GM23338 (cell line): ENCODE measurements around the gene OST4. TPM values are rescaled to one million over a fixed set of nuclear protein-coding genes. Genes with fewer than 3 reads are reported as not detected.

ENCODE experiments used
- ATAC-seq: fragments of 200-7000 bp; cut with Tn5 transposase; 3 replicates; pipeline ENCODE4 v1.9.1; 2020
- DNase-seq: peaks from one replicate; pipeline ENCODE4 v3.0.0-alpha.2; 2015; ENCODE audit warnings: low spot score
- H2AFZ ChIP-seq: fragments of 200-600 bp; sonication (generic); 2 replicates; pipeline ENCODE4 v1.8.0; 2016; ENCODE audit warnings: antibody characterized with exemption, mild to moderate bottlenecking, moderate library complexity
- H3F3A ChIP-seq: fragments of 200-600 bp; sonication (generic); replicated peaks from 2 replicates; pipeline ENCODE4 v1.8.0; 2017; ENCODE audit warnings: antibody characterized with exemption, mixed run types, low read depth
- H3K27ac ChIP-seq: fragments of 200-600 bp; sonication (generic); 2 replicates; pipeline ENCODE4 v1.6.1; 2016; ENCODE audit warnings: low read depth
- H3K27me3 ChIP-seq: fragments of 200-600 bp; sonication (generic); 2 replicates; pipeline ENCODE4 v1.8.0; 2016; ENCODE audit warnings: mild to moderate bottlenecking, mixed run types, moderate library complexity; ENCODE audit not compliant: insufficient read depth
- H3K36me3 ChIP-seq: fragments of 200-600 bp; sonication (generic); 2 replicates; pipeline ENCODE4 v1.8.0; 2016; ENCODE audit warnings: mild to moderate bottlenecking; ENCODE audit not compliant: insufficient read depth
- H3K4me1 ChIP-seq: fragments of 200-600 bp; sonication (generic); 2 replicates; pipeline ENCODE4 v1.8.0; 2016; ENCODE audit warnings: mild to moderate bottlenecking, moderate library complexity; ENCODE audit not compliant: insufficient read depth
- H3K4me2 ChIP-seq: fragments of 200-600 bp; sonication (generic); 2 replicates; pipeline ENCODE4 v1.7.1; 2017; ENCODE audit warnings: mixed run types
- H3K4me3 ChIP-seq: fragments of 200-600 bp; sonication (generic); 2 replicates; pipeline ENCODE4 v1.6.1; 2016; ENCODE audit warnings: mixed run types
- H3K79me2 ChIP-seq: fragments of 200-600 bp; sonication (generic); replicated peaks from 2 replicates; pipeline ENCODE4 v1.8.0; 2017; ENCODE audit warnings: mild to moderate bottlenecking; ENCODE audit not compliant: insufficient read depth
- H3K9me2 ChIP-seq: fragments of 200-600 bp; sonication (generic); 2 replicates; pipeline ENCODE4 v1.8.0; 2017; ENCODE audit not compliant: insufficient read depth
- H4K20me1 ChIP-seq: fragments of 200-600 bp; sonication (generic); replicated peaks from 2 replicates; pipeline ENCODE4 v1.8.0; 2017; ENCODE audit warnings: mild to moderate bottlenecking; ENCODE audit not compliant: insufficient read depth
- H3K27ac Mint-ChIP-seq: 2 replicates; pipeline ENCODE4 v1.8.0; 2020; ENCODE audit warnings: inconsistent platforms, mild to moderate bottlenecking, moderate library complexity, mixed read lengths
- H3K27me3 Mint-ChIP-seq: 3 replicates; pipeline ENCODE4 v1.8.0; 2022; ENCODE audit warnings: low read depth, mild to moderate bottlenecking, moderate library complexity, mixed read lengths, inconsistent platforms; ENCODE audit not compliant: insufficient read depth, poor library complexity
- H3K36me3 Mint-ChIP-seq: 3 replicates; pipeline ENCODE4 v1.8.0; 2021; ENCODE audit warnings: low read depth, mild to moderate bottlenecking, inconsistent platforms, moderate library complexity, mixed read lengths
- H3K4me1 Mint-ChIP-seq: 3 replicates; pipeline ENCODE4 v1.8.0; 2020; ENCODE audit warnings: mild to moderate bottlenecking, inconsistent platforms, mixed read lengths
- H3K4me3 Mint-ChIP-seq: 3 replicates; pipeline ENCODE4 v1.8.0; 2021; ENCODE audit warnings: moderate library complexity, mild to moderate bottlenecking, inconsistent platforms, mixed read lengths
- H3K9me3 Mint-ChIP-seq: 3 replicates; pipeline ENCODE4 v1.8.0; 2020; ENCODE audit warnings: moderate library complexity, mild to moderate bottlenecking, inconsistent platforms, mixed read lengths
- CREB1 ChIP-seq: fragments of 250-450 bp; sonication (Bioruptor Pico); IDR thresholded peaks from 2 replicates; pipeline ENCODE4 v1.5.0; 2020; ENCODE audit warnings: low read depth, mild to moderate bottlenecking, moderate library complexity
- CTCF ChIP-seq, 2 experiments: fragments of 200-600 bp in 1 of 2; sonication (generic) in 1 of 2; conservative IDR thresholded peaks; 2 replicates each; pipeline versions ENCODE4 v1.5.1 to v1.6.1; 2016 to 2017; ENCODE audit warnings: antibody characterized with exemption in 2 of 2, low read depth in 2 of 2, mild to moderate bottlenecking in 2 of 2, moderate library complexity in 1 of 2
- ETS1 ChIP-seq: IDR thresholded peaks from 2 replicates; pipeline ENCODE4 v1.6.1; 2016; ENCODE audit warnings: antibody characterized with exemption
- EZH2 ChIP-seq: fragments of 200-600 bp; sonication (generic); IDR thresholded peaks from one replicate; pipeline ENCODE4 v1.8.0; 2017; ENCODE audit warnings: antibody characterized with exemption, mild to moderate bottlenecking, low read depth; ENCODE audit not compliant: unreplicated experiment
- EZH2phosphoT487 ChIP-seq: fragments of 200-600 bp; sonication (generic); IDR thresholded peaks from one replicate; pipeline ENCODE4 v1.8.1; 2018; ENCODE audit warnings: antibody characterized with exemption; ENCODE audit not compliant: unreplicated experiment
- JUNB ChIP-seq: IDR thresholded peaks from one replicate; pipeline ENCODE4 v1.6.1; 2016; ENCODE audit warnings: antibody characterized with exemption; ENCODE audit not compliant: unreplicated experiment
- NANOG ChIP-seq: IDR thresholded peaks from 2 replicates; pipeline ENCODE4 v1.6.1; 2016; ENCODE audit warnings: antibody characterized with exemption, borderline replicate concordance
- POLR2AphosphoS5 ChIP-seq: IDR thresholded peaks from 2 replicates; pipeline ENCODE4 v1.6.1; 2016; ENCODE audit warnings: antibody characterized with exemption, low read depth
- REST ChIP-seq: IDR thresholded peaks from one replicate; pipeline ENCODE4 v1.6.1; 2018; ENCODE audit warnings: antibody characterized with exemption; ENCODE audit not compliant: unreplicated experiment
- STAT1 ChIP-seq: IDR thresholded peaks from one replicate; pipeline ENCODE4 v1.6.1; 2016; ENCODE audit warnings: antibody characterized with exemption; ENCODE audit not compliant: unreplicated experiment
- ZNF114 ChIP-seq: fragments of 250-450 bp; sonication (Bioruptor Pico); IDR thresholded peaks from 2 replicates; pipeline ENCODE4 v1.5.0; 2020; ENCODE audit warnings: mild to moderate bottlenecking, moderate library complexity
- ZNF331 ChIP-seq: fragments of 250-450 bp; sonication (Bioruptor Pico); IDR thresholded peaks from 2 replicates; pipeline ENCODE4 v1.5.0; 2020; ENCODE audit warnings: low read depth, mild to moderate bottlenecking, moderate library complexity
- ZNF462 ChIP-seq: fragments of 250-450 bp; sonication (Bioruptor Pico); IDR thresholded peaks from 2 replicates; pipeline ENCODE4 v1.5.0; 2020; ENCODE audit warnings: mild to moderate bottlenecking, moderate library complexity
- polyA plus RNA-seq: library from polyadenylated mRNA; unstranded; fragments of >200 nt; fragmentation: Nextera tagmentation; extraction: Ambion mirVana; gene quantifications from 2 replicates; pipeline ENCODE4 v1.2.1, GENCODE V29; 2016
- total RNA-seq: library from RNA; depleted of rRNA; stranded (reverse); fragments of >200 nt; shearing (Covaris generic); gene quantifications from 2 replicates; pipeline ENCODE4 v1.2.3, GENCODE V29; 2014

OST4 gene
- total and polyA plus RNA-seq, 2 experiments from 2014 or later = 226 to 568 TPM

GRCh38 chr2:27067385-27067784 lies 4.1 kb downstream of the OST4 start (continued):
- no peak for TF ChIP-seq CREB1 (CRISPR knock-in tag)

GRCh38 chr2:27065128-27065527 lies 6.3 kb downstream of the OST4 start:
- no peak for DNase-seq
- Histone ChIP-seq H3K4me1 (peaks cover 2% of the 10 kb centered on the region; the same call in 1 of the 2 replicates), H2AFZ (no peak overlapping the region), H3K36me3 (peaks cover 3% of the 10 kb centered on the region; the same call in 1 of the 2 replicates), H3K4me2 (no peak overlapping the region), H3K27ac (no peak overlapping the region), H3K79me2 (peaks cover 7% of the 10 kb centered on the region), H3F3A (peaks cover 16% of the 10 kb centered on the region; the same call in 1 of the 2 replicates), H3K4me3 (no peak overlapping the region), H4K20me1 (peaks cover 6% of the 10 kb centered on the region), H3K27me3 (no peaks in the 10 kb centered on the region), H3K9me2 (no peaks in the 10 kb centered on the region)
- ATAC-seq = no peak
- Mint-ChIP-seq H3K27me3 (peaks cover 11% of the 10 kb centered on the region), H3K27ac (no peak overlapping the region), H3K9me3 (no peaks in the 10 kb centered on the region), H3K4me3 (no peak overlapping the region), H3K4me1 (peaks cover 2% of the 10 kb centered on the region; the same call in 1 of the 3 replicates), H3K36me3 (peaks cover 39% of the 10 kb centered on the region)
- TF ChIP-seq CTCF (conservative IDR thresholded peaks at IDR 0.05; ENCODE audit: low read depth in 2 of 2) (no peak), ZNF331 (CRISPR knock-in tag) (no peak), EZH2 (no peak), NANOG (no peak), REST (no peak), EZH2phosphoT487 (no peak), POLR2AphosphoS5 (no peak), ZNF462 (CRISPR knock-in tag) (no peak), ZNF114 (CRISPR knock-in tag) (no peak), ETS1 (no peak), CREB1 (CRISPR knock-in tag) (no peak), STAT1 (no peak), JUNB (no peak)
